Peyer's patch (tissue), 4 donors: Measurements from ENCODE around the gene NEIL1. TPM values are rescaled to one million over a fixed set of nuclear protein-coding genes. Genes with fewer than 3 reads are reported as not detected.

Source experiments
- DNase-seq, 3 donors: peaks; one replicate each; pipeline ENCODE4 v3.0.0-alpha.2; 2017 to 2019
- H3K27ac ChIP-seq, 4 donors: fragments of 200-600 bp; sonication (generic); one replicate each; pipeline ENCODE4 v1.5.1; 2016 to 2019
- H3K27me3 ChIP-seq, 2 donors: fragments of 200-600 bp; sonication (generic); one replicate each; pipeline ENCODE4 v1.5.1; 2019
- H3K36me3 ChIP-seq, 3 donors: fragments of 200-600 bp; sonication (generic); one replicate each; pipeline ENCODE4 v1.5.1; 2016 to 2019
- H3K4me1 ChIP-seq, 4 donors: fragments of 200-600 bp; sonication (generic); one replicate each; pipeline ENCODE4 v1.5.1; 2016 to 2019
- H3K4me3 ChIP-seq, 4 donors: fragments of 200-600 bp; sonication (generic); 1 replicate in 3 of 4; 2 replicates in 1 of 4; pipeline ENCODE4 v1.5.1; 2016 to 2019; ENCODE audit warnings: mild to moderate bottlenecking in 1 of 4
- H3K9me3 ChIP-seq, 4 donors: fragments of 200-600 bp; sonication (generic); one replicate each; pipeline ENCODE4 v1.5.1; 2016 to 2019; ENCODE audit warnings: mild to moderate bottlenecking in 1 of 4
- POLR2A ChIP-seq, 2 donors: fragments of 450-650 bp; IDR thresholded peaks; one replicate each; pipeline ENCODE4 v1.5.1; 2017; ENCODE audit warnings: antibody characterized with exemption in 2 of 2, mild to moderate bottlenecking in 2 of 2, moderate library complexity in 2 of 2
- total RNA-seq, 4 donors: library from RNA; depleted of rRNA; stranded (reverse); fragments of >200 nt; gene quantifications; one replicate each; pipeline ENCODE4 v1.1.0, GENCODE V29; 2016
- TF ChIP-seq, protein P1 (sequence below), 6 experiments: fragments of 450-650 bp in 4 of 6; fragments of 200-600 bp in 2 of 6; sonication (generic) in 1 of 6; IDR thresholded peaks; one replicate each; pipeline ENCODE4 v1.5.1; 2017 to 2019; ENCODE audit warnings: antibody characterized with exemption in 6 of 6, mild to moderate bottlenecking in 3 of 6, moderate library complexity in 1 of 6

The NEIL1 gene
- total RNA-seq, 4 donors from 2014 or later, result 63.7 to 173 (median 112) TPM

DNA sequence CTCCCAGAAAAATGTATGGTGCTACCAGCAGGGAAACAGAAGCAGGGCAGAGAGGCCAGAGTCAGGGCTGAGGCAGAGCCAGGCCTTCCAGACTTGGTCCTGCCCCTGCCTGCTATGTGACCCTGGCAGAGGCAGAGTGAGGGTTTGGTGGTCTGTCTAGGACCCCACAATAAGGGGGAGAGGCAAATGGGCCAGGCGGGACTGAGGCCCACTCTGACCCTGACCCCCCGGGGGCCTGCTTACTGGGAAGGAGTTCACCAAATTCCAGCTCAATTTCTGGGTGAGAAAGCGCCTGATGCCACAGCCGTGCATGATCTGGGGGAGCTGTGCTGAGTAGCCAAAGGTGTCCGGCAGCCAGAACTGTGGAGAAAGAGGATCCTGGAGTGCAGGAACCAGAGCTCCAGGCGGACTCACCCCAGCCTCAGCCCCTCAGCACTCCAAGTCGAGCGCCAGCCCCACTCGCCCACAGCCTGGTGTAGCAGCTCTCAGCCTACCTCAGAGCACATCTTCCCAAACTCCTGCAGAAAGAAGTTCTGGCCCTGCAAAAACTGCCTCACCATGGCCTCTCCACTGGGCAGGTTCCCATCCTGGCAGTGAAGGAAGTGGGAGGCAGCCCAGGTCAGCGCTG is 14.6 kb downstream of the NEIL1 start:
- H3K4me1 ChIP-seq, result no peaks in the 10 kb centered on the region
- no peaks in the 10 kb centered on the region for H3K27me3 ChIP-seq
- H3K36me3 ChIP-seq, result peaks cover 0 to 91% (median 0%) of the 10 kb centered on the region in 3 donors
- no peak overlapping the region for H3K4me3 ChIP-seq
- DNase-seq, result peak in 1 of 3 donors; percentile 36
- no peaks in the 10 kb centered on the region for H3K9me3 ChIP-seq
- no peak for TF ChIP-seq POLR2A (IDR thresholded peaks at IDR 0.05)
- TF ChIP-seq, protein P1, sequence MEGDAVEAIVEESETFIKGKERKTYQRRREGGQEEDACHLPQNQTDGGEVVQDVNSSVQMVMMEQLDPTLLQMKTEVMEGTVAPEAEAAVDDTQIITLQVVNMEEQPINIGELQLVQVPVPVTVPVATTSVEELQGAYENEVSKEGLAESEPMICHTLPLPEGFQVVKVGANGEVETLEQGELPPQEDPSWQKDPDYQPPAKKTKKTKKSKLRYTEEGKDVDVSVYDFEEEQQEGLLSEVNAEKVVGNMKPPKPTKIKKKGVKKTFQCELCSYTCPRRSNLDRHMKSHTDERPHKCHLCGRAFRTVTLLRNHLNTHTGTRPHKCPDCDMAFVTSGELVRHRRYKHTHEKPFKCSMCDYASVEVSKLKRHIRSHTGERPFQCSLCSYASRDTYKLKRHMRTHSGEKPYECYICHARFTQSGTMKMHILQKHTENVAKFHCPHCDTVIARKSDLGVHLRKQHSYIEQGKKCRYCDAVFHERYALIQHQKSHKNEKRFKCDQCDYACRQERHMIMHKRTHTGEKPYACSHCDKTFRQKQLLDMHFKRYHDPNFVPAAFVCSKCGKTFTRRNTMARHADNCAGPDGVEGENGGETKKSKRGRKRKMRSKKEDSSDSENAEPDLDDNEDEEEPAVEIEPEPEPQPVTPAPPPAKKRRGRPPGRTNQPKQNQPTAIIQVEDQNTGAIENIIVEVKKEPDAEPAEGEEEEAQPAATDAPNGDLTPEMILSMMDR (IDR thresholded peaks at IDR 0.05), result no peak
- no peak overlapping the region for H3K27ac ChIP-seq

DNA sequence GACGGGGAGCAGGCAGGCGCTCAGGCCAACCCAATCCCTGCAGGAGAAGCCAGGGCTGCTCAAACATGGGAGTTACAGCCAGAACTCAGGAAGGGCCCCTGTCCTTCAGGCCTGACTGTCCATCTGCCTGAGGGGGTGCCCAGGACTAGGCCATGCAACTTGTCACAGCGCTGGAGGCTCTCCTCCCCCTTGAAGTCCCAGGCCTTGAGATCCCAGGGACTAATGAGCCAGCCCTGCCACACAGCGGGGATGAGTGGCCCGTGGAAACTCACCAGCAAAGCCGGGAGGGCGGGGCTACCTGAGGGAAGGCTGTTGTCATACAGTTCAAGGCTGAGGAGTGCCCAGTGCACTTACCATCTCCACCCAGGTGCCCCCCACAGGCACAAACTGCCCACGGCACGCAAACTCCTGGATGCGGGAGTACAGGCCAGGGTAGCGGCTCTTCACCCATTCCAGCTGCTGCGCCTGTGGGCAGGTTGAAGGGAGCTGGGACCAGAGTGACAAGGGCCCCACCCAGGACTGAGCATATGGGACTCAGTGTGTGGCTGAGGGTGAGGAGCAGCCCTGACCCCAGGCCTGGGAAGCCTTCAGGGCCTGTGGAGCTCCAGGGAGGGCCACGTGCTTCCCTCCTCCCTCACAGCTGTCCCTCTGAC is 15.3 kb downstream of the NEIL1 start:
- H3K4me3 ChIP-seq, result no peak overlapping the region
- H3K36me3 ChIP-seq, result peaks cover 0 to 91% (median 0%) of the 10 kb centered on the region in 3 donors
- TF ChIP-seq, protein P1 (IDR thresholded peaks at IDR 0.05), result no peak
- TF ChIP-seq POLR2A (IDR thresholded peaks at IDR 0.05), result no peak
- H3K27me3 ChIP-seq, result no peaks in the 10 kb centered on the region
- DNase-seq, result peak in 1 of 3 donors; percentile 46
- no peaks in the 10 kb centered on the region for H3K9me3 ChIP-seq
- H3K4me1 ChIP-seq, result no peaks in the 10 kb centered on the region
- H3K27ac ChIP-seq, result no peak overlapping the region

DNA sequence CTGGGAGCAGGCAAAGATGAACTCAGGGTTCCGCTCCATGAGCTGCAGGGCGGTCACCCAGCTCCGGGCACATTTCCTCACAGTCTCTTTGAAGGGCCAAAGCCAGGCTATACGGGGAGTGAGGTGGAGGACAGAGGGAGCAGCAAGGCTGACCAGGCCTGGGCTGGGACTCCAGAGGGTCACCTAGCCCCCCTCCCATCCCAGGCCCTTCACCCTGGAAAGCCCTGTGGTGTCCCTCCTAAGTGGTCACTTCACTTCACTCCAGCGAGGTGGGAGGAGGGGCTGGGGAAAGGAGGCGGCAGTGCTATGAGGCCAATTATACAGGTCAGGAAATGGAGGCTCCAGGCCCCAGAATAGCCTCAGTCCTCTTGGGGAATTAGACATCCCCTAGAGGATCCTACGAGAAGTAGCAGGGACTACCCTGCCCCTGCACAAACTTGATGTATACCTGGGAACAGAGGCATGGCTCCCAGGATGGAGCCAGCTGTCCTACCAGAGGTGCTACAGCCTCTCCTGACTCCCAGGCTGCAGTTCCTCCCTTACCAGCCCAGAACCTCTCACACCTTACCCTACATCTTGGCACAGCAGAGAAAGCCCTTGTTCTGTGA is 15.9 kb downstream of the NEIL1 start:
- no peak for TF ChIP-seq POLR2A (IDR thresholded peaks at IDR 0.05)
- TF ChIP-seq, protein P1 (IDR thresholded peaks at IDR 0.05), result no peak
- Histone ChIP-seq H3K9me3 (no peaks in the 10 kb centered on the region), H3K4me3 (no peak overlapping the region), H3K36me3 (peaks cover 0 to 89% (median 0%) of the 10 kb centered on the region in 3 donors), H3K27ac (no peak overlapping the region), H3K4me1 (peaks cover 0 to 5% (median 4%) of the 10 kb centered on the region in 4 donors), H3K27me3 (no peaks in the 10 kb centered on the region)
- DNase-seq, result peak in 1 of 3 donors; percentile 21

DNA sequence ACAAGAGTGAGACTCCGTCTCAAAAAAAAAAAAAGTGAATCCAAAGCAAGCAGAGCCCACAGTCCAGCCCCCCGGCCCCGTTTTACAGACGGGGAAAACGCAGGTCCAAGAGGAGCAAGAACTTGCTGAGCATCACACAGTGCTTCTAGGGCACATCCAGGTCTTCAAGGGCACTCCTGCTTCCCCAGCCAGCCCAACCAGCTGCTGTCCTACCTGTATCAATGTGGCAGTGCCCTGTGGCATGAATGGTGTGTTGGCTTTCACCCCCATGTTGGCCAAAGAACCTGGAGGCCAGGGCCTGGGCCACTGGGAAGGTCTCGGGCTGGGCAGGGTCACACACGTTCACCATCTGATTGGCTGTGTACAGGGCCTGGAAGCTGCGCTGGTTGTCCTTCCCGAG is 16.9 kb downstream of the NEIL1 start:
- peaks cover 0 to 79% (median 0%) of the 10 kb centered on the region in 3 donors for H3K36me3 ChIP-seq
- peak in 1 of 3 donors; percentile 43 for DNase-seq

DNA sequence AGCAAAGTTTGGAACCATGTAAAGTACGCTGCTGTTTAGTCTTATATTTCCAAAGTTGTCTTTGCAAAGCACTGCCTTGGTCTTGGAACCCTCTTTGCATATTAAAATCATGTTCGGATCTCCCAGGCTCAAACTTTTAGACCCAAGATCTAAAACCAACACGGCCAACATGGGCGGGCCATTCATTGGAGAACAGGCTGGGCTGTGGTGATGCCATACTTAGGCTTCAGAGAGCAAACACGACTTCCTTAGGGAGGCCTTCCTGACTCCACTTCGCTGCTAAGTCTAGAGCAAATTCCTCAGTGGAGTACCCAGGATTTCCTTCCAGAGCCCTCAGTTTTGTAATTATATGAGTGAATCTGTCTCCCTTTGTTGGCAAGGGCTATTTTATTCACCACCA is 18.0 kb downstream of the NEIL1 start:
- Histone ChIP-seq H3K9me3 (no peaks in the 10 kb centered on the region), H3K27me3 (no peaks in the 10 kb centered on the region), H3K36me3 (peaks cover 0 to 68% (median 0%) of the 10 kb centered on the region in 3 donors), H3K27ac (no peak overlapping the region), H3K4me3 (no peak overlapping the region), H3K4me1 (peaks cover 0 to 16% (median 6%) of the 10 kb centered on the region in 4 donors)
- no peak for TF ChIP-seq POLR2A (IDR thresholded peaks at IDR 0.05)
- TF ChIP-seq, protein P1 (IDR thresholded peaks at IDR 0.05), result no peak
- peak in 1 of 3 donors; percentile 41 for DNase-seq

More for the DNA sequence above, 16.9 kb downstream of the NEIL1 start:
- Histone ChIP-seq H3K27ac (no peak overlapping the region), H3K4me3 (no peak overlapping the region), H3K9me3 (no peaks in the 10 kb centered on the region), H3K27me3 (no peaks in the 10 kb centered on the region), H3K4me1 (peaks cover 0 to 5% (median 4%) of the 10 kb centered on the region in 4 donors)
- TF ChIP-seq POLR2A (IDR thresholded peaks at IDR 0.05), result no peak
- TF ChIP-seq, protein P1 (IDR thresholded peaks at IDR 0.05), result no peak
